Lung (tissue), 12 donors: Measurements from ENCODE around the gene VPS4B. TPM values are rescaled to one million over a fixed set of nuclear protein-coding genes. Genes with fewer than 3 reads are reported as not detected.

ENCODE experiments used
- ATAC-seq: fragments of 200-7000 bp; cut with Tn5 transposase; one replicate; pipeline ENCODE4 v1.9.1; 2020; ENCODE audit warnings: moderate number of reproducible peaks; ENCODE audit not compliant: insufficient read depth, low FRiP score
- DNase-seq, 3 donors: peaks; one replicate each; pipeline ENCODE4 v3.0.0-alpha.2; 2013 to 2017
- H3K27ac ChIP-seq, 2 donors: one replicate each; pipeline ENCODE4 v1.5.1; 2013; ENCODE audit warnings: mild to moderate bottlenecking in 2 of 2, moderate library complexity in 2 of 2, control low read depth in 1 of 2, inconsistent platforms in 1 of 2, low read depth in 1 of 2, low read length in 1 of 2
- H3K27me3 ChIP-seq, 3 donors: one replicate each; pipeline ENCODE4 v1.5.1; 2013; ENCODE audit warnings: low read length in 2 of 3; ENCODE audit not compliant: control insufficient read depth in 3 of 3, insufficient read depth in 3 of 3
- H3K36me3 ChIP-seq, 4 donors: one replicate each; pipeline ENCODE4 v1.5.1; 2013; ENCODE audit warnings: low read length in 4 of 4, mild to moderate bottlenecking in 1 of 4, moderate library complexity in 1 of 4; ENCODE audit not compliant: control insufficient read depth in 4 of 4, insufficient read depth in 4 of 4
- H3K4me1 ChIP-seq, 5 donors: one replicate each; pipeline ENCODE4 v1.5.1; 2013; ENCODE audit warnings: low read length in 5 of 5, mild to moderate bottlenecking in 2 of 5, moderate library complexity in 1 of 5; ENCODE audit not compliant: control insufficient read depth in 5 of 5, insufficient read depth in 5 of 5
- H3K4me3 ChIP-seq: one replicate; pipeline ENCODE4 v1.5.1; 2013; ENCODE audit warnings: mild to moderate bottlenecking, control low read depth, moderate library complexity
- H3K9ac ChIP-seq, 2 donors: one replicate each; pipeline ENCODE4 v1.5.1; 2013; ENCODE audit warnings: low read length in 2 of 2, control low read depth in 1 of 2; ENCODE audit not compliant: insufficient read depth in 1 of 2
- H3K9me3 ChIP-seq, 4 donors: one replicate each; pipeline ENCODE4 v1.5.1; 2013; ENCODE audit warnings: low read length in 3 of 4, mild to moderate bottlenecking in 1 of 4, moderate library complexity in 1 of 4; ENCODE audit not compliant: control insufficient read depth in 4 of 4, insufficient read depth in 3 of 4
- CTCF ChIP-seq: IDR thresholded peaks from 2 replicates; pipeline ENCODE4 v1.5.1; 2012; ENCODE audit warnings: mild to moderate bottlenecking; ENCODE audit errors: control extremely low read depth, extremely low read depth
- WGBS, 2 donors: extraction: QIAGEN DNeasy Blood & Tissue Kit; methylation state at CpG; one replicate each; pipeline ENCODE4 v1.1.7; 2013; 5-methylcytosine and 5-hydroxymethylcytosine counted together
- polyA plus RNA-seq, 2 donors: library from polyadenylated mRNA; stranded (reverse); fragments of 200-250 nt; gene quantifications; one replicate each; pipeline ENCODE4 v1.2.1, GENCODE V29; 2013
- total RNA-seq, 2 donors: library from RNA; depleted of rRNA in 1 of 2; stranded (reverse); fragments of >200 nt in 1 of 2; gene quantifications; one replicate each; pipeline ENCODE4 v1.2.1, GENCODE V29; 2014 to 2021
- donor health status: control.
- donor health status: control.
- donor health status: Bipolar disorder and iron deficiency.
- donor health status: healthy.
- donor health status: DM: yes; HTN: yes; CAD: no.

Gene VPS4B
- total and polyA plus RNA-seq, 4 donors, result 11.7 to 56.1 (median 40.8) TPM

- H3K27ac ChIP-seq, result no peak overlapping the region
- ATAC-seq (no peak), DNase-seq (no peak)
- no peak overlapping the region for H3K4me3 ChIP-seq
- WGBS, 2 donors, result 86 to 91% methylated on average over 3 of the region's 3 CpGs
- TF ChIP-seq CTCF, result no peak
- H3K36me3 ChIP-seq, result peaks cover 20 to 45% (median 37%) of the 10 kb centered on the region in 4 donors
- H3K9ac ChIP-seq, result no peak overlapping the region
- no peaks in the 10 kb centered on the region for H3K27me3 ChIP-seq
- no peaks in the 10 kb centered on the region for H3K9me3 ChIP-seq
- H3K4me1 ChIP-seq, result peaks cover 0 to 4% (median 0%) of the 10 kb centered on the region in 5 donors
Measured at GRCh38 chr18:63405986-63406385, 16.3 kb downstream of the VPS4B start.

- 96% methylated on average over 8 of the region's 8 CpGs for WGBS, 2 donors
- no peak for TF ChIP-seq CTCF
- peaks cover 14 to 35% (median 29%) of the 10 kb centered on the region in 4 donors for H3K36me3 ChIP-seq
Measured at GRCh38 chr18:63402246-63403162, 19.8 kb downstream of the VPS4B start.

GRCh38 chr18:63399300-63399699, 23.0 kb downstream of the VPS4B start:
- 98% methylated on average over 3 of the region's 3 CpGs for WGBS, 2 donors
- ATAC-seq (no peak), DNase-seq (no peak)
- H3K36me3 ChIP-seq, result peaks cover 25 to 43% (median 39%) of the 10 kb centered on the region in 4 donors
- no peak overlapping the region for H3K4me3 ChIP-seq
- no peak overlapping the region for H3K27ac ChIP-seq
- no peak overlapping the region for H3K9ac ChIP-seq
- H3K27me3 ChIP-seq, result no peaks in the 10 kb centered on the region
- H3K4me1 ChIP-seq, result no peaks in the 10 kb centered on the region
- no peak for TF ChIP-seq CTCF
- no peaks in the 10 kb centered on the region for H3K9me3 ChIP-seq

More at GRCh38 chr18:63402246-63403162, 19.8 kb downstream of the VPS4B start:
- no peak overlapping the region for H3K27ac ChIP-seq
- ATAC-seq (no peak), DNase-seq (no peak)
- no peaks in the 10 kb centered on the region for H3K27me3 ChIP-seq
- H3K4me1 ChIP-seq, result peaks cover 0 to 4% (median 0%) of the 10 kb centered on the region in 5 donors
- H3K4me3 ChIP-seq, result no peak overlapping the region
- no peak overlapping the region for H3K9ac ChIP-seq
- no peaks in the 10 kb centered on the region for H3K9me3 ChIP-seq
